Kidney (tissue), 14 donors: Measurements from ENCODE around the gene NDUFAF8. TPM values are rescaled to one million over a fixed set of nuclear protein-coding genes. Genes with fewer than 3 reads are reported as not detected.

Source experiments
- DNase-seq, 5 donors: peaks; one replicate each; pipeline ENCODE4 v3.0.0-alpha.2; 2013 to 2020
- FAIRE-seq: peaks from 2 replicates; lab custom pipeline; 2012; peaks lifted over from hg19 to GRCh38; lab: Jason Lieb, UNC
- H3K27ac ChIP-seq, 2 donors: one replicate each; pipeline ENCODE4 v1.7.0; 2013; ENCODE audit warnings: low read depth in 2 of 2, low read length in 2 of 2, inconsistent platforms in 1 of 2
- H3K27me3 ChIP-seq: one replicate; pipeline ENCODE4 v1.7.1; 2013; ENCODE audit warnings: low read length, inconsistent platforms; ENCODE audit not compliant: control insufficient read depth, insufficient read depth
- H3K36me3 ChIP-seq, 3 donors: one replicate each; pipeline versions ENCODE4 v1.7.0 to v1.7.1; 2013; ENCODE audit warnings: low read length in 3 of 3, control low read depth in 1 of 3, inconsistent platforms in 1 of 3; ENCODE audit not compliant: insufficient read depth in 3 of 3, control insufficient read depth in 2 of 3
- H3K4me1 ChIP-seq, 3 donors: one replicate each; pipeline versions ENCODE4 v1.7.0 to v1.7.1; 2013; ENCODE audit warnings: low read length in 3 of 3, inconsistent platforms in 1 of 3, low read depth in 1 of 3; ENCODE audit not compliant: control insufficient read depth in 2 of 3, insufficient read depth in 2 of 3
- H3K4me3 ChIP-seq, 3 donors: one replicate each; pipeline versions ENCODE4 v1.7.0 to v1.8.1; 2013; ENCODE audit warnings: low read length in 3 of 3, control low read depth in 1 of 3, inconsistent platforms in 1 of 3
- H3K9ac ChIP-seq, 3 donors: one replicate each; pipeline versions ENCODE4 v1.7.0 to v1.7.1; 2013; ENCODE audit warnings: low read length in 3 of 3, control low read depth in 1 of 3, inconsistent platforms in 1 of 3
- H3K9me3 ChIP-seq, 3 donors: one replicate each; pipeline versions ENCODE4 v1.7.0 to v1.7.1; 2013; ENCODE audit warnings: low read length in 3 of 3, control low read depth in 1 of 3, inconsistent platforms in 1 of 3; ENCODE audit not compliant: control insufficient read depth in 2 of 3, insufficient read depth in 1 of 3
- intact Hi-C: fragments of 100-400 bp; cut with DNase I; formaldehyde crosslinking; loops from one replicate; pipeline ENCODE4 v1.11.1; 2022
- polyA plus RNA-seq: library from polyadenylated mRNA; stranded (reverse); fragments of 350-450 nt; fragmentation: Illumina TruSeq; extraction: RNeasy Lipid Tissue Mini Kit (QIAGEN cat#74804); gene quantifications from one replicate; pipeline ENCODE4 v1.2.3, GENCODE V29; 2014; ENCODE audit warnings: low read depth, low replicate concordance; ENCODE audit not compliant: insufficient read depth
- total RNA-seq: library from RNA; stranded (reverse); fragmentation: NEBNext Ultra II Directional; extraction: Animal tissue kit (Norgen Biotek cat#: 25700); gene quantifications from one replicate; pipeline ENCODE4 v1.2.1, GENCODE V29; 2021
- TF ChIP-seq, protein P1 (sequence below): IDR thresholded peaks from 3 replicates; pipeline ENCODE4 v1.5.1; 2012; ENCODE audit warnings: mild to moderate bottlenecking, moderate library complexity, borderline replicate concordance; ENCODE audit not compliant: insufficient read depth; ENCODE audit errors: extremely low read depth
- donor health status: control.
- donor health status: control.
- donor health status: control.
- donor health status: control.
- donor health status: control.
- donor health status: DM: yes; HTN: yes; CAD: no.
- donor health status: Normal renal cell carcinoma (clear cell type).

The NDUFAF8 gene
- total and polyA plus RNA-seq, 2 donors from 2014 or later = 38.6 to 134 TPM

DNA sequence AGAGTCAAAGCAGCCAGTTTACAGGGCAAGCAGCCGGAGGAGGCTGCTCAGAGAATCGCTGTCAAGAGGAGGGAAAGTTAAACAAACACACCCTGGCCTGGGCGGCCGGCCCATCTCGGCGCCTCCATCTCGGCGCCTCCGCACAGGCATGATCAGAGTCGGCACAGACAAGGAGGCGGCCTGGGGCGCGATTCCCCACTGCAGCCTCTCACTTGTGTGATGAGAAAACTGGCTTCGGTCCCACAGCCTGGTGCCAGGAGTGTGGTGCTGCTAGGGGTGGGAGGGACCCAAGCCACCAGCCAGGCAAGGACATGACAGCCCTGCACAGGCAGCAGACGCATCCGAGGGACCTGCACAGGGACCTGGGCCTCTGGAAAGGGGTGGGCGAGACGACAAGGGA, 38.3 kb downstream of the NDUFAF8 start:
- no peaks in the 10 kb centered on the region for H3K4me1 ChIP-seq
- no peak overlapping the region for H3K9ac ChIP-seq
- no peak overlapping the region for H3K27ac ChIP-seq
- DNase-seq (peak in 3 of 5 donors; percentile 39 to 71 (median 40)), FAIRE-seq (no peak)
- H3K4me3 ChIP-seq = no peak overlapping the region
- intact Hi-C loops = no loop called here
- TF ChIP-seq, protein P1, sequence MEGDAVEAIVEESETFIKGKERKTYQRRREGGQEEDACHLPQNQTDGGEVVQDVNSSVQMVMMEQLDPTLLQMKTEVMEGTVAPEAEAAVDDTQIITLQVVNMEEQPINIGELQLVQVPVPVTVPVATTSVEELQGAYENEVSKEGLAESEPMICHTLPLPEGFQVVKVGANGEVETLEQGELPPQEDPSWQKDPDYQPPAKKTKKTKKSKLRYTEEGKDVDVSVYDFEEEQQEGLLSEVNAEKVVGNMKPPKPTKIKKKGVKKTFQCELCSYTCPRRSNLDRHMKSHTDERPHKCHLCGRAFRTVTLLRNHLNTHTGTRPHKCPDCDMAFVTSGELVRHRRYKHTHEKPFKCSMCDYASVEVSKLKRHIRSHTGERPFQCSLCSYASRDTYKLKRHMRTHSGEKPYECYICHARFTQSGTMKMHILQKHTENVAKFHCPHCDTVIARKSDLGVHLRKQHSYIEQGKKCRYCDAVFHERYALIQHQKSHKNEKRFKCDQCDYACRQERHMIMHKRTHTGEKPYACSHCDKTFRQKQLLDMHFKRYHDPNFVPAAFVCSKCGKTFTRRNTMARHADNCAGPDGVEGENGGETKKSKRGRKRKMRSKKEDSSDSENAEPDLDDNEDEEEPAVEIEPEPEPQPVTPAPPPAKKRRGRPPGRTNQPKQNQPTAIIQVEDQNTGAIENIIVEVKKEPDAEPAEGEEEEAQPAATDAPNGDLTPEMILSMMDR = no peak
- peaks cover 0 to 44% (median 17%) of the 10 kb centered on the region in 3 donors for H3K36me3 ChIP-seq
- H3K9me3 ChIP-seq = no peaks in the 10 kb centered on the region
- no peaks in the 10 kb centered on the region for H3K27me3 ChIP-seq

DNA sequence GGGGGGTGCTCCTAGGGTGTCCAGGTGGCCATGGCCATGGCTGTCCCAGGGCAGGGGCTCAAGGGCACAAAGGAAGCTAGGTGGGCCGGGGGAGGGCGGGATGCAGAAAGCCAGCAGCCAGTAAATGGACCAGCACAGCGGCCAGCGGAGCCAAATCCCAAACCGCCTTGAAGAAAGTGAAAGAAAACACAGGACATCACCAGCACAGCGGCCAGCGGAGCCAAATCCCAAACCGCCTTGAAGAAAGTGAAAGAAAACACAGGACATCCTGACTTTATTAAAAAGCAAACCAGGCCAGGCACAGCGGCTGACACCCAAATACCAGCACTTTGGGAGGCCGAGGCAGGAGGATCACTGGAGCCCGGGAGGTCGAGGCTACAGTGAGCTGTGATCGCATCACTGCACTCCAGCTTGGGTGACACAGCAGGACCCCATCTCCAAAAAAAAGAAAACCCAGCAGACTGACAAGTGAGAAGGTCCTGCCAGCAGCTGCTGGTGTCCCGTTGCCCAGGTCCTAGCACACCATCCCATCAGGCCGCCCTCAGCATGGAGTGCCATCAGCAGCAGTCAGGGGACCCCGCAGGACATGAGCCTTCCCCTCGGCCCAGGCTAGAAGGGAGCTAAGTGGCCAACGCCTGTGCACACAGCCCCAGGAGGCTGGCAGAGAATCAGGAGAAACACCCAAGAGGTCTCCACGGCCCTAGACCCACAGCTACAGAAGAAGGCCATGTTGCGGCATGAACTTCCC, 39.0 kb downstream of the NDUFAF8 start:
- intact Hi-C loops = no loop called here
- Histone ChIP-seq H3K36me3 (peaks cover 0 to 39% (median 11%) of the 10 kb centered on the region in 3 donors), H3K4me3 (no peak overlapping the region), H3K9ac (no peak overlapping the region), H3K27me3 (no peaks in the 10 kb centered on the region), H3K4me1 (no peaks in the 10 kb centered on the region), H3K9me3 (no peaks in the 10 kb centered on the region), H3K27ac (no peak overlapping the region)
- no peak for DNase-seq
- FAIRE-seq = no peak
- TF ChIP-seq, protein P1 = no peak

DNA sequence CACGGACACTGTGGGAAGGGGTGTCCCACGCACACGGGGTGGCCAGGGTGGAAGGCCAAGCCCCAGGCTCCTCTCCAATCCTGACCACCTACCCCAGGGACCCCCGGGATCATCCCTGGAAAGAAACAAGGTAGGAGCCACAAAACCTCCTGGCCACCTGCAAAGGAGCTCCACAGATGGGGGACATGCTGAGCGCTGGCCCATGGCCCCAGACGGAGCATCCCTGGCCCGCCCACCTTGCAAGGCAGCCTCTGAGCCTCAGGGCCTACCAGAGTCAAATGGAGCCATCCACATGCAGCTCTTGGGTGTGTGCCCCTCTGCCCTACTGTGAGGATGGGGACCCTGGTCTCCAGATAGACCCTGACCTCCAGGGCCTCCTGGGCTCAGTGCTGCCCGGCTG, 39.7 kb downstream of the NDUFAF8 start:
- no peak for DNase-seq
- H3K9me3 ChIP-seq = no peaks in the 10 kb centered on the region
- H3K4me1 ChIP-seq = no peaks in the 10 kb centered on the region
- no peaks in the 10 kb centered on the region for H3K27me3 ChIP-seq
- no peak overlapping the region for H3K9ac ChIP-seq
- TF ChIP-seq, protein P1 = no peak
- H3K36me3 ChIP-seq = peaks cover 0 to 32% (median 5%) of the 10 kb centered on the region in 3 donors
- no peak for FAIRE-seq
- no peak overlapping the region for H3K27ac ChIP-seq
- no peak overlapping the region for H3K4me3 ChIP-seq
- intact Hi-C loops = no loop called here
